HG03139 (cell line): ENCODE results near the gene TTC21B.
A peak's percentile ranks its signal among the peaks of the same experiment; 100 is the strongest.

Source experiments
- ATAC-seq: cut with Tn5 transposase; IDR thresholded peaks from one replicate; pipeline ENCODE4 v1.9.1; 2021; ENCODE audit not compliant: unreplicated experiment

Gene TTC21B

GRCh38 chr2:165839610-165840009, 114.0 kb downstream of the TTC21B start:
- no peak for ATAC-seq

- ATAC-seq = no peak
Observed at GRCh38 chr2:165837122-165837521, 116.5 kb downstream of the TTC21B start.

- ATAC-seq = no peak
Observed at GRCh38 chr2:165835363-165835762, 118.2 kb downstream of the TTC21B start.

GRCh38 chr2:165833156-165833555, 120.4 kb downstream of the TTC21B start:
- ATAC-seq = no peak

GRCh38 chr2:165827921-165828276, 125.7 kb downstream of the TTC21B start:
- ATAC-seq = no peak

- peak; percentile 74 for ATAC-seq
Observed at GRCh38 chr2:165827016-165827920, 126.3 kb downstream of the TTC21B start.

- no peak for ATAC-seq
Observed at GRCh38 chr2:165825041-165825440, 128.5 kb downstream of the TTC21B start.
